ENCODE data around the gene SPC24.

The SPC24 gene, protein sequence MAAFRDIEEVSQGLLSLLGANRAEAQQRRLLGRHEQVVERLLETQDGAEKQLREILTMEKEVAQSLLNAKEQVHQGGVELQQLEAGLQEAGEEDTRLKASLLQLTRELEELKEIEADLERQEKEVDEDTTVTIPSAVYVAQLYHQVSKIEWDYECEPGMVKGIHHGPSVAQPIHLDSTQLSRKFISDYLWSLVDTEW

DNA sequence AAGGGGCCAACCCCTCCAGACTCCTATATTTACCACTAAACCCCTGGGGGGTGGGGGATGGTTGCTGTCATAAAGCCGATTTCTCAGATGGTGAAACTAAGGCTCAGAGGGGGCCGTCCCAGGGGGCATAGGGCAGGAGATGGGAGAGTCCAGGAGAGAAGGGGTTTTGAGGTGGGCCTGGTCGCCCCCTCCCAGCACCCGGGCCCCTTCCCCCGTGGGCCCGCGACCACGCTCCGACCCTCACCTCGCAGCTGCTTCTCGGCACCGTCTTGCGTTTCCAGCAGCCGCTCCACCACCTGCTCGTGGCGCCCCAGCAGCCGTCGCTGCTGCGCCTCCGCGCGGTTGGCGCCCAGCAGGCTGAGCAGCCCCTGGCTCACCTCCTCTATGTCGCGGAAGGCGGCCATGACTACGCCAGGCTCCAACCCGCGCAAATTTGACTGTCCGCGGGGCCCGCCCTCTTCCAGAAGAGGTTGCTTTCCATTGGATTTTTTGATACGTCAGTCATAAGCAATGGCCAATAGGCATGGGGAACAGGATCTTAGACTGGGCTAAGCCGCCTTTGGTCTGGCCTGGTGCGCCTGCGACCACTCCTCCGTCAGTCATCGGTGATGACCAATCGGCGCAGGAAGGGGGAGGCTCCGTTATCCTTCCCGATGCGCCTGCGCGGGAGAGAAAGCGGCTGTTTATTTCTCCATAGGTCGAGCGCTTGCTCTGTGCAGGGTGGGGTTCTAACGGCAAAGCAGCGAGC lies at the start of gene SPC24:
Gene SPC24 (minus strand): TSS at position 410 of the 748 bp plus-strand sequence. CDS start 6 bp downstream, at position 404.
- peak; percentile 96 for DNase-seq

DNA sequence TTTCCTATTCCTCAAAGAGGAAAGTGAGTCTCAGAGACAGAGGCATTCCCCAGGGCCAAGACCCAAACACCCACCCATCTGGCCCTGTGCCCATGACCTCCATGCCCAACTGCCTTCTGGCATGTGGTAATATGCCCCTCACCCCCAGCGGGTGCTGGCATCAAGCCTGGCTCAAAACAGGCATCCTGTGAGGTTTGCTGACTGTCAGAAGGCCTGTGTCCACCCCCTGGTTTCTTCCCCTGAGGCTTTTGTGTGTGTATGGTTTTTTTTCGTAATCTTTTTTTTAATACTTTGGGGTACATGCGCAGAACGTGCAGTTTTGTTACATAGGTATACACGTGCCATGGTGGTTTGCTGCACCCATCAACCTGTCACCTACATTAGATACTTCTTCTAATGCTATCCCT lies 49.4 kb upstream of the SPC24 start:
- DNase-seq, result no peak

DNA sequence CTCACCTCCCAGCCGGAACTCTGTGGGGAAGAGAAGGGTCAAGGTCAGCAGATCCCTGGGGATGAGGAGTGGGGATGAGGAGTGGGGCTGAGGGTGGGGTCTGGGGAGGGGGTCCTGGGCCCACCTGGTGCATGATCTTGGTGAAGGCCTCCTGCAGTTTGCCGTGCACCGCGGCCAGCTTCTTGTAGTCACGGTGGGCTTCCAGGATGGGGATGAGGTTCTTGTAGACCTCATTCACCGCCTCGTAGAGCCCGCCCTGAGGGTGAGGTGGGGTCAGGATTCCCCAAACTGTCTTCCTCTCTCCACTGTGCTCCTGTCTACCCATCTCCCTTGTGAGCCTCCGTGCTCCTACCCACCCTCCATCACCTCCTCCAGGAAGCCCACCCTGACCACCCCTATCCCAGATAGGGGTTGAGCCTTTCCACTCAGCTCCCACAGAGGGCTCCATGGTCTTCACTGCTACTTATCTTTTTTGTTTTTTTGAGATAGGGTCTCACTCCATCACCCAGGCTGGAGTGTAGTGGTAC lies 48.6 kb upstream of the SPC24 start:
- DNase-seq, result no peak

DNA sequence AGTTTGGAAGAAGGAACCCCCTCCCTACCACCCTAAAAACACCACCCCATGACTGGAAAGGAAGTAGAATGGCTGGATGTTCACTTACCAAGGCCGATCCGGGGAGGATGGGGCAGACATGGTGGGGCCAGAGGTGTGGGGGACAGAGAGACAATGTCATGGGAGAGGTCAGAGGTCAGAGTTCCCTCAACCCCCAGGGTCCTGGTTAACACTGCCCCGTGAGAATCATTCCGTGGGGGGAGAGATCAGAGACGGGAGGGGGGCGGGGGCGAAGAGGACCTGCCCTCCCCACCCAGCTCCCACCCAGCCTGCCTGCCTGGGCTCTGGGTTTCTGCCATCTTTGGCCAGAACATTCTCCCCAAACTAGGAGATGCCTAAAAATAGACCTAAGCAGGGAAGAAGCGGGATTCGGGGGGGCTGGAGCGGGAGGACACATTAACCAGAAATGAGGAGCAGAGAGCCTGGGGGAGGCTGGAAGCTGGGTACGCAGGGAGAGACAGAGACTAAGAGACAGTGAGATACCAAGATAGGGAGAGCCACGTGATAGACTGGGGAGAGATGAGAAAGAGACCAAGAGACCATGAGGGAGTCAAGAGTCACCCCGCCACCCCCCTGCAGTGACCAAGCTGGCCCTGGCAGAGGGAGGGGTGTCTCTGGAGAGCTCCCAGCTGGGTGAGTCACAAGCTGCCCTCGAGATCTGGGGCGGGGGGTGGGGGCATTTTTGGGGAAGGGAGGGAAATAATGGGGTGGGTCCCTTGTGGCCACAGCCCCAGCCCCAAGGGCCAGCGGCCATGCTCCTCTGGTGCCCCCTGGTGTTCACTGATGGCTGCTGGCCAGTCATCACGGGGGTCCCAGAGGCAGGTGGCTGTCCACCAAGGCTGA lies 47.9 kb upstream of the SPC24 start:
- DNase-seq, result peak; percentile 39

DNA sequence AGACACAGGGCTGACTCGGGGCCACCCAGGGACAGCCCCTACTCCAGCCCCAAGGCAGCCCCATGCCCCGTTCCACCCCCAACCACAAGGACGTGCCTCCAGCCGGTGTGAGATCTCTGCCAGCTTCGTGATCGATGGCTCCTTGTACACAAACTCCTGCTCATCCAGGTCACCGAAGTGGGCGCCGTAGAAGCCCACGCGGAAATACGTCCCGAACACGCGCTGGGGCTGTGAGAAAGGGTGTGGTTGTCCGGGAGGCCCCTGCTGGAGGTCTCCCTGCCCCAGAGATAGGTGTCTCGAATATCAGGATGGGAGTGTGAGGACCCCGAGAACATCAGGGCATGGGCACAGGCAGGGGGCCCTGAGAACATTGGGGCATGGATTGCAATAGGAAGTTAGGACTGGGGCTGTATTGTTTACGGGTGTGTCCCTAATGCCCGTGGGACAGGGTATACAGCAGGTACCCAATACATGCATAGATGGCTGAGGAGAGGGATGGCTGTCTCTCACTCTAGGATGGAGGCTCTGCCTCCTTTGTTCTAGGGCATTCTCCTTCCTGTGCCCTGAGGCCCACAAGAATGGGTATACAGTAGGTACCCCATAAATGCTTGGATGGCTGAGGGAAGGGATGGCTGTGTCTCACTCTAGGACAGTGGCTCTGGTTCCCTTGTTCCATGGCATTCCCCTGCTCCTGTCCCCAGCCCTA lies 47.1 kb upstream of the SPC24 start:
- DNase-seq, result no peak

DNA sequence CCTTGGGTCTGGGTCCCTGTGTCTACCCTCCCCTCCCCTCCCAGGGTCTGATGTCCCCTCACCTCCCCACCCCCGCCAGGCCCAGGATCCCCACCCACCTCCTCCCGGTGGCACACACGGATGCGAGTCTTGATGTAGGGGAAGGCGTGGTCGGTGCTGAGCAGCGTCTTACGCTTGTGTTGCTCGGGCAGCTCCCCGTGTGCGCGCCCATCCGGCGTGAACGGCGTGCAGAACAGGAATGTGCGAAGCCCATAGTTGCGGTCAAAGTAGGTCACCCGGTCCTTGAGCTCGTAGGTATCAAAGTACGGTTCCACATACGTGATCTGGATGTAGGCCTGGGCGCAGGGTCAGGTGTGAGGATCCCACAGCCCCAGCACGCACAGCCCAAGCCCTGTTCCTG lies 46.2 kb upstream of the SPC24 start:
- DNase-seq, result no peak

DNA sequence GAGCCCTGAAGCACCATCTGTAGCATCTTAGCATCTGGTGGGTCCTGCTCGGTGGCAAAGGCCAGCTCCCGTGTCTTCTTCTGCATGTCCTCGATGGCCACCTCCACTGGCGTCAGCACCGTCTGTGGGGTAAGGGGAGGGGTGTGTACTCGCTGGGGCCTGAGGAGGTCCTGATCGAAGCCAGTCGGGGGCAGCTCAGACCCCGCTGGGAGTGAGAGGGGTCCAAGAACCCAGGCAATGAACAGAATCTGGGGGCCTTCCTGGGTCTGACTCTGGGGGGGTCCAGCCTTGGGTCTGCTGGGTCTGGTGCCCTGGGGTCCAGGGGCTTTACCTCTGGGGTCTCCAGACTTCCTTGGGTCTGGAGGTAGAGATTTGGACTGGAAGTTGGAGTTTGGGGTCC lies 45.3 kb upstream of the SPC24 start:
- no peak for DNase-seq

DNA sequence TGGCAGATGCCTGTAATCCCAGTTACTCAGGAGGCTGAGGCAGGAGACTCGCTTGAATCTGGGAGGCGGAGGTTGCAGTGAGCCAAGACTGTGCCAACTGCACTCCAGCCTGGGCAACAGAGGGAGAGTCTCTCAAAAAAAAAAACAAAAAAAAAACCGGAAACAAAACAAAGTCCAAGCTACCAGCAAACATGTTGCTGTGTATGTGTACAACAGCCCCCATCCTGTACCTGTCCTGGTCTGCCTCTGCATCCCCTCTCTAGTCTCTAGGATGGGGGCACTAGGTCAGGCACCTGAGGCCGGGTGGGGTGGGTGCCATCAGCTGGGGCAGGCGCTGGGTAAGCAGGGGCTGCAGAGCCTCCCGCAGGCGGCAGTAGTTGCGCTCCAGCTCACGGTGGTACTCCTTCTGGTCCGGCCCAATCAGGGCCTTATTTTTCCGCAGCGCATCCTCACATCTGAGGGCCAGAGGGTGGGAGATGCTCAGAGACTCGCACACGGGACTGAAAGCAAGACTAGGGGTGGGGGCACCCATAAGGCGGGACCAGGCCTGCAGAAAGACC lies 44.5 kb upstream of the SPC24 start:
- DNase-seq, result no peak

DNA sequence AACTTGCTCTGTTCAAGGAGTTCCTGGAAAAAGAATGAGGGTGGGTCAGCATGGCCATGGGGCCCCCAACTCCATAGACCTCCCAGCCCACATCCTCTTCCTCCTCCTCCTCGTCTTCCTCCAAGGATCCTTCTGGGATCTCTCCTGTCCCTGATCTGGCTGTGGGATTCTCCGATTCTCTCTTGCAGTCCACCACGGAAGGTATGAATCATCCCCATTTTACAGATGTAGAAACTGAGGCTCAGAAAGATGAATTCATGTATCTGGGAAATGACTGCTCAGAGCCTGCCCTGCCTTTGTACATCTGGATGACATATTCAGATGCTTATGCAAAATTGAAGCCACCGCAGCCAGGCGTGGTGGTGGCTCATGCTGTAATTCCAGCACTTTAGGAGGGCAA lies 43.9 kb upstream of the SPC24 start:
- no peak for DNase-seq

DNA sequence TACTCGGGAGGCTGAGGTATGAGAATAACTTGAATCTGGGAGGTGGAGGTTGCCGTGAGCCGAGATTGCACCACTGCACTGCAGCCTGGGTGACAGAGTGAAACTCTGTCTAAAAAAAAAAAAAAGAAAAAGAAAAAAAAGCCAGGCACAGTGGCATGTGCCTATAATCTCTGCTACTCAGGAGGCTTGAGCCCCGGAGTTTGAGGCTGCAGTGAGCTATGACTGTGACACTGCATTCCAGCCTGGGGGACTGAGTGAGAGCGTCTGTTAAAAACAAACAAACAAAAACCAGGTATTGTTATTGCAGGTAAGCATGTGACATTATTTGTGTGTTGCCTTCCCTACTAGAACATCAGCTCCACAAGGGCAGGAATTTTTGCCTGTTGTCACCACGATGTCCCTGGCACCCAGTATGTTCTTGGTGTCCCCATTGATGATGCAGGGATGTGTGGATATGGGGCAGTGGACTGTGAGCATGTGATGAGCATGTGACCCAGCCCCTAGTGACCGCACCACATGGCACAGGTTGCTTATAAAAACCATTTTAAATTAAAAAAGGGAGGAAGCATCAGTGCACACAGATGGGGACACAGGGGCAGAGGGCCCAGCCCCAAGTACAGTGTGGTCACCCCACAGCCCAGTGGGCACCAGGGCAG lies 43.3 kb upstream of the SPC24 start:
- DNase-seq, result no peak

DNA sequence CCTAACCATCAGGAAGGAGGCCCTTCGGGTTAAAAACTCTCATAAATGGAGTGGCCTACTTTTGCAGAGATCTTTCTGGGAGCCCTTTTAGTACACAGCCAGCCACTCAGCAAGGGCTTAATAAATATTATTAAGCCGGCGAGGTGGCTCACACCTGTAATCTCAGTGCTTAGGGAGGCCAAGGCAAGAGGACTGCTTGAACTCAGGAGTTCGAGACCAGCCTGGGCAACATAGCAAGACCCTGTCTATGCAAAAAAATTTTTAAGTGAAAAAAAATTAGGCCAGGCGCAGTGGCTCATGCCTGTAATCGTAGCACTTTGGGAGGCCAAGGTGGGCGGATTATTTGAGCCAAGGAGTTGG lies 42.6 kb upstream of the SPC24 start:
- DNase-seq, result no peak

DNA sequence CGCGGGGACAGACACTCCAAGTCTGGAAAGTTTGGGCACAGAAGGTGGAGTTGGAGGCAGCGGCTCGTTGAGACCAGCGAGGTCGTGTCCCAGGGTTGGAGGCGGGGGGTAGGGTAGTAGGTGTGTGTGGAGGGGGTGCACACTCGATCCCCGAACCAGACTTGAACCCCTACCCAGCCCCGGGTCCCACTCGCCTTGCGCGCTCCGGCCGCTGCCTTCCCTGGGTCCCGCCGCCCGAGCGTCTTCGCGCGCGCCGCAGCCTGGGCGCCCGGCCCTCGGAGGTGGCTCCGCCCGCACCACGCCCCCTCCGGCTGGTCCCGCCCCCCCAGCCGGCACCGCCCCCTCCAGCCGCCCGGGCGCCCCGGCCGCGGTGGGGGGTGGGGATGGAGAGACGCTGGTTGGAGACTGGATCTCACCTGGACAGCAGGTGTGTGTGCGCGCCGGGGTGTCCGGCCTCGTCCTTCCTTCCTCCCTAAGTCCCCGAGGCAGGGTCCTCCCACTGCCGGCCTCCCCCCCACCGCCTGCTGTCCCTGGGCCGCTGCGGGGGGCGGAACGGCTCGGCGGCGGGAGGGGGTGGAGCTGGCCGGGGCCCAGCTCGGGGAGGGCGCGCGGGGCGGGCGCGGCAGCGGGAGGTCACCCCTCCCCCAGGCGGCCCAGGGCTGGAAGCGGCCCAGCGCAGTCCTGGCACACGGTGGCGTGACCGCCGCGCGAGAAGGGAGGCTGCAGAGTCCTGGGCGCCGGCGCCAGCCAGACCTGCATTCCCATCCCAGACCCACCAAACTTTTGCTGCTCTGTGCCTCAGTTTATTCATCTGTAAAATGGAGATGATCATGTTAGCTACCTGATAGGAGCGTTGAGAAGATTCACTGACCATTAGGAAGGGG lies 42.0 kb upstream of the SPC24 start, which contains the start of gene KANK2:
Gene KANK2 (minus strand): TSS at position 255 of the 884 bp plus-strand sequence. CDS start 3,034 bp downstream, outside the sequence.
- peak; percentile 73 for DNase-seq

DNA sequence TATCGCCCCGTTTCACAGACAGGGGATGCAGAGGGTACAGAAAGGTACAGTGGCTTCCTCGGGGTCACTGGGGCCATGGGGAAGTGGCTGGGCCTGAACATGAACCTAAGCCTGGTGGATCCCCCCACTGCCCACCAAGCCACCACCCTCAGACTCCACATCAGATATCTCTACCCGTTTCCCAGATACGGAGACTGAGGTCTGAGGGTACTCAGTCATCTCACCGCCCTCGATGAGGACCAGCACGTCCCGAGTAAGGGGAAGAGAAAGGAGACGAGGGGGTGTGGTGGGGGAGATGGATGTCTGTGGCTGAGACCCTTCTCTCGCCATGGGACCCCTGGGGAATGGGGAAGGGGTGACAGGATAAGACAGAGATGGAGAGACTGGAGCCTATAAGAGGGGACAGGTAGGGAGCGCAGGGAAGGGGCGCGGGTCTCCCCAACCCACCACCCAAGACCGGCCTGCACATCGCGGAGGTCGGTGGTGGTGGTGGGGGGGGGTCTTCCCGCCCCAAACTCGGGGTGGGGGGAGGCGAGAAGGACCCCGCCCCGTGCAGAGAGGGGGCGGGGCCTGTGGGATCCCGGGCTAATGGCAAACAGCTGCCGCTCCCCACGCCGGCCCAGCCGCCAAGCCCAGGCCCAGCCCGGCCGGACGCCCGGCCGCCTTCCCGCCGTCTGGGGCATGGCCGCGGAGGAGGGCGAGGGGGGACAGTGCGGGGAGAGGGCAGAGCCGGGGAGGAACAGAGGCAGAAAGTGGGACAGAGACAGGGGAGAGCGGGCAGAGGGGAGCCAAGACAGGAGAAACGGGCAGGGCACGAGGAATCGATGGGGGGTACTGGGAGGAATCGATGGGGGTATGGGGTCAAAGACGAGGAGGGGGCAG lies 41.1 kb upstream of the SPC24 start:
- no peak for DNase-seq

DNA sequence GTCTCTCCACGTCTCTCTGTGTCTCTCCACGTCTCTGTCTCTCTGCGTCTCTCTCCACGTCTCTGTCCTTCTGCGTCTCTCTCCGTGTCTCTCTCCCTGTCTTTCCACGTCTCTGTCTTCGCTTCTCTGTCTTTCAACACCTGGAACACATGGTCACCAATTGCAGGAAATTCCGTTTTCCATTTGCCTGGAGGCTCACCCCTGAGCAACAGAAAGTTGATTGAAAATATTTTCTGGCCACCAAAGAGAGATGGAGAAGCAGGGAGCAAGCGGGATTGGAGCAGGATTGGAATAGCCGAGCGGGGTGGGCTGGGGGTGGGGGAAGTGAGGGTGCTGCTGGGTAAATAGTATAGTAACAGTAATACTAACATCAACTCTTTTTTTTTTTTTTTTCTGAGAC lies 40.1 kb upstream of the SPC24 start:
- no peak for DNase-seq

DNA sequence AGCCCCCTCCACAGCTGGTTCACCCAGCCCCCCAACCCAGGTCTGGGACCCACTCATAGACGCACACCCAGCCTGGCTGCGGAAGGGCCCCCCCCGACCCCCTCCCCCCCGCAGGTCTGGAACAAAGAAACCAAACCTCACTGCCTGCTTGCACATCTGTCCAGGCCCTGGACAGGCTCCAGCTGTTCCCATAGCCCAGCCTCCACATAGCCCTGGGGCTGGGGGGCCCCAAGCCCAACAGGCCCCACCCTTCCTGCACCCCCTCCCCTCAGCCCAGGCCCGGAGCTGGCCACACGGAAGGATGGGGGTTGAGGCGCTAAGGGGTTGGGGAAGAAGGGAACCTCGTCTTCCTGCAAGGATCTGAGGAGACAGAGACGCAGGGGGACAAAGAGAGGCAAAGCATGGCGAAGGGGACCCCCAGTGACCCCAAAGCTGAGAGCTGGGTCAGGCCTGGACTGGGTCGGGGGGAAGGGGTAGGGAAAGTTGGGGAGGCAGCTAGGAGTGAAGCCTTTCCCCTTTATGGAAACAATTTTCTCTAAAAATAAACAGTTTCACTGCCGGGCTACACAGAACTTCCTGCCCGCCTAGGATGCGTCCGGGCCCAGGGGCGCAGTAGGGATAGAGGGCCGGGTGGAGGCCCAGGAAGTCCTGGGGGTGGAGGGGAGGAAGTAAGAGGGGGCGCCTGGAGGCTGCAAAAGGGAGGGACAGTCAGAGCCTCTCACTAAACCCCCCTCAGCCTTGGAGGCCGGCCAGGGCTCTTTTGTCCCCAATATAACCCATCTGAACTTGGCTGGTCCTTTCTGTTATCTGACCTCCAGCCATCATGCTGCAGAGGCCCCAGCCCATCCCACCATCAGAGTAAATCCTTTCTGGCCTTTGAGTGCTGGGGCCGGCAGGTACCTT lies 39.3 kb upstream of the SPC24 start:
- DNase-seq, result no peak

DNA sequence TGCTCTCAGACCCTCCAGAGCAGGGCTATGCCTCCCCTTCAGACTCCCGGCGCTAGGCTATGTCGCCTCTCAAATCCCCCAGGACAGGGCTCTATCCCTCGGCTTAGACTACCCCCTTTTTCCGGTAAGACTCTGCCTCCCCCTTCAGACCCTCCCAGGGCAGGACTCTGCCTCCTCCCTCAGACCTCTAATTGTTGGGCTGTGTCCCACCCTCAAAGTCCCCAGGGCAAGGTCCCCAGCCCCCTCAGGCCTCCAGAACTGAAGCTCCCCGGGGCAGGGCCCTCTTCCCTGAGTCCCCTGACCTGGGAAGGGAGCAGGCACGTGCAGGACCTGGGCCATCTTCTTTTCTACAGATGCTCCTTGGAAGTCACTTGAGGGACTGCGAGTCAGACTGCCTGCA lies 38.6 kb upstream of the SPC24 start:
- DNase-seq, result no peak

DNA sequence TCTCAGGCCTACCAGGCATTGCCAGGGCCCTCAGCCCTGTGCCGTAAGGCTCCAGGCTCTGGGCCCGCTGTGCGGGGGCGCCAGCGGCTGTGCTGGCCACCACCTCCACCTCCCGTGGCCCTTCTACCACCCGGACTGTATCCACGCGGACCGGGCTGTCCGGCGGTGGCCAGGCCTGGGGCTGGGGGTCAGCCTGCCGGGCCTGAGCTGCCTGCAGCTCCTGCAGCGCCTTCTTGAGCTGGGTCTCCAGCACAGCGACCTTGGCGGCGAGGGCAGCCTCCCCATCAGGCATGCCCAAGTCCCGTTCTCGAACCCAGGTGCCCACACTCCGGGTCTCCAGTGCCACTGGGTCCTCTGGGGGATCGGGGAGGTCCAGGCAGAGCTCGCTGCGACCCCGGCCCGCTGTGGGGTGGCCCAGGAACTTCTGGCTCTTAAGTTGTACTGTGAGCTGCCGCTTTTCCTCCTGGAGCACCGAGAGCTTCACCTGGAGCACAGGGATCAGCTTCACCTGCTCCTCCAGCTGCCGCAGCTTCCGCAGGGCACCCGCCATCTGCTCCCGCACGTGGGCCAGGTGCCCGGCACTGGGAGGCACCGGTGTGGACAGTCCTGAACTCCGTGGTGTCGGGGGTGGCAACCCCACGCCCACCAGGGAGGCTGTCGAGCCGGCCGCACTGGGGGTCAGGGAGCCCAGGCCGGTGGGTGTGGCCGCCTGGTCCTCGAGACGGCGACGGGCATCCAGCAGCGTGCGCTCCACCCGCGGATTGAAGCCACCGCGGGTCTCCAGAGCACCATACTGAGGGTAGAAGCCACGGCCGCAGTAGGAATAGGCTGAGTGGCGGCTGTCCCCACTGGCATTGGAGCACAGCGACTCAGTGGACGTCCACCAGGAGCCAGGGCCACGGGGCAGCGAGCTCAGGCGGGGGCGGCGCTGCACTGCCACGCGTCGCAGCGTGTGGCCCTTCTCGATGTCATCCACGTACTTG lies 37.7 kb upstream of the SPC24 start:
- DNase-seq, result no peak

Data from CD4-positive, alpha-beta T cell treated with Interleukin-17A for 1 hour (primary cell).